Measurements from ENCODE around the gene RRM1. TPM values are rescaled to one million over a fixed set of nuclear protein-coding genes. Genes with fewer than 3 reads are reported as not detected.

Gene RRM1
- total RNA-seq, 1 experiment from 2014 or later: 136 TPM

DNA sequence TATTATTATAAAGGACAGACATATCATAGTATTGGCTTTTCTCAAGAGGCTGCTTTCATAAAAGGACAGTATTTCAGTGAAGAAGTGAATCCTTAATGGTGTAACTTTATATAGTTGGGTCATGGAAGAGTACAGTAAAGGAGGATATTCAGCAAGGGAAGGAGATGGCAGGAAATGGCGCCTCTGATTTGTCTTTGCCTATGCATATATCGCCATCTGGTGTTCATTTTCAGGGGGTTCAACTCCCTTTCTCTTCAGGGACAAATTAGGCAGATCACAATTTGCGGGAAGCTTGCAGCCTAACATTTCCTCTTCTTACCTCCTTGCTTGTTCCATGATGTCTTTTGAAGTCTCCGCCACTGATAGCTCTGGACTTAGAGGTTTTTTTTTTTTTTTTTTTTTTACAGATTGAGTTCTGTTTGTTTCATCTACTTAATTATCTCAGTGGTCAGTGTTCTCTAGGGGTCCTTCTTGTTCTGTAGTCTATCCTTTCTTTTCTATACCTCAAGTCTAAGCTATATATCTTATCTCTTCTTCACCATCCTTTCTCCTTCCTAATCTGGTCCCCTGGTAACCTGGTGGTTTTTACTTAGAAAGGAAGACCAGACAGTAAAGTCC lies 21.8 kb upstream of the RRM1 start:
- Mint-ChIP-seq H3K36me3 (ENCODE audit: insufficient read depth, unreplicated experiment) (peaks cover 6% of the 10 kb centered on the region), H3K9me3 (ENCODE audit: unreplicated experiment) (no peaks in the 10 kb centered on the region), H3K4me1 (ENCODE audit: low read depth, unreplicated experiment) (no peaks in the 10 kb centered on the region), H3K27me3 (ENCODE audit: insufficient read depth, unreplicated experiment) (no peaks in the 10 kb centered on the region), H3K4me3 (ENCODE audit: unreplicated experiment) (no peak overlapping the region), H3K27ac (ENCODE audit: unreplicated experiment) (no peak overlapping the region)
- TF ChIP-seq, protein P1, sequence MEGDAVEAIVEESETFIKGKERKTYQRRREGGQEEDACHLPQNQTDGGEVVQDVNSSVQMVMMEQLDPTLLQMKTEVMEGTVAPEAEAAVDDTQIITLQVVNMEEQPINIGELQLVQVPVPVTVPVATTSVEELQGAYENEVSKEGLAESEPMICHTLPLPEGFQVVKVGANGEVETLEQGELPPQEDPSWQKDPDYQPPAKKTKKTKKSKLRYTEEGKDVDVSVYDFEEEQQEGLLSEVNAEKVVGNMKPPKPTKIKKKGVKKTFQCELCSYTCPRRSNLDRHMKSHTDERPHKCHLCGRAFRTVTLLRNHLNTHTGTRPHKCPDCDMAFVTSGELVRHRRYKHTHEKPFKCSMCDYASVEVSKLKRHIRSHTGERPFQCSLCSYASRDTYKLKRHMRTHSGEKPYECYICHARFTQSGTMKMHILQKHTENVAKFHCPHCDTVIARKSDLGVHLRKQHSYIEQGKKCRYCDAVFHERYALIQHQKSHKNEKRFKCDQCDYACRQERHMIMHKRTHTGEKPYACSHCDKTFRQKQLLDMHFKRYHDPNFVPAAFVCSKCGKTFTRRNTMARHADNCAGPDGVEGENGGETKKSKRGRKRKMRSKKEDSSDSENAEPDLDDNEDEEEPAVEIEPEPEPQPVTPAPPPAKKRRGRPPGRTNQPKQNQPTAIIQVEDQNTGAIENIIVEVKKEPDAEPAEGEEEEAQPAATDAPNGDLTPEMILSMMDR (IDR thresholded peaks at IDR 0.05; ENCODE audit: insufficient read depth in 1 of 2, low read depth in 1 of 2, low read length in 1 of 2, severe bottlenecking in 1 of 2, unreplicated experiment in 1 of 2): peak; percentile 69 to 92
- ChIA-PET POLR2A (interaction anchor here (0.6 to 1.5 kb wide), 3 partner anchors 162 to 231 kb away, joined by 4 read pairs; partner anchors contain the start of gene STIM1), CTCF (interaction anchor here (0.6 to 4.1 kb wide), 15 partner anchors 18 to 266 kb away, joined by 3 to 81 read pairs (median 4); partner anchors contain the start of genes PGAP2, RHOG and STIM1)
- Histone ChIP-seq H3K9me3 (no peaks in the 10 kb centered on the region), H3K36me3 (ENCODE audit: control insufficient read depth, insufficient read depth, low read length) (no peaks in the 10 kb centered on the region), H3K27me3 (replicated peaks; ENCODE audit: control insufficient read depth, insufficient read depth, low read length) (no peaks in the 10 kb centered on the region), H3K4me3 (ENCODE audit: low read depth, low read length) (no peak overlapping the region), H3K4me1 (no peaks in the 10 kb centered on the region)
- BruUV-seq (replicated peaks): no TSS peak
- intact Hi-C loops (cut with micrococcal nuclease; ENCODE audit: unreplicated experiment): loop anchor here (1.0 to 10.0 kb wide), 7 partner anchors 54 to 264 kb away; partner anchors contain the start of gene PGAP2
- DNase-seq: peak; percentile 63 to 76

DNA sequence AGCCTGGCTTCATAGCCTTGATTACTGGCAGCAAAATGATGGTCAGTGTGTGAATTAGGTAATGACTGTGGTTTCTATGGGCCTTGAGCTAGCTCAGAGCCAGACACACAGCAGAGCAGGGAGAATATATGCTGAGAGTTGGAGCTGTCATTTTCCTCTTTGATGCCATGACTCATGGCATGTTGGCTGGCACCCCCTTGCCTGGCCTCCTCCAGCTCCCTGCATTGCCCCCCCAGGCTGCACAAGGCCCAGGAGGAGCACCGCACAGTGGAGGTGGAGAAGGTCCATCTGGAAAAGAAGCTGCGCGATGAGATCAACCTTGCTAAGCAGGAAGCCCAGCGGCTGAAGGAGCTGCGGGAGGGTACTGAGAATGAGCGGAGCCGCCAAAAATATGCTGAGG lies 20.3 kb upstream of the RRM1 start:
- TF ChIP-seq, protein P1 (IDR thresholded peaks at IDR 0.05; ENCODE audit: insufficient read depth in 1 of 2, low read depth in 1 of 2, low read length in 1 of 2, severe bottlenecking in 1 of 2, unreplicated experiment in 1 of 2): no peak
- no peak overlapping the region for H3K4me3 ChIP-seq (ENCODE audit: low read depth, low read length)
- no peak overlapping the region for H3K27ac Mint-ChIP-seq (ENCODE audit: unreplicated experiment)
- no peaks in the 10 kb centered on the region for H3K4me1 Mint-ChIP-seq (ENCODE audit: low read depth, unreplicated experiment)
- no peaks in the 10 kb centered on the region for H3K36me3 ChIP-seq (ENCODE audit: control insufficient read depth, insufficient read depth, low read length)
- no peaks in the 10 kb centered on the region for H3K27me3 Mint-ChIP-seq (ENCODE audit: insufficient read depth, unreplicated experiment)
- H3K9me3 Mint-ChIP-seq (ENCODE audit: unreplicated experiment): no peaks in the 10 kb centered on the region
- no peak for DNase-seq
- CTCF ChIA-PET: interaction anchor here (0.8 to 4.1 kb wide), 3 partner anchors 219 to 266 kb away, joined by 3 to 81 read pairs (median 80); partner anchors contain the start of gene STIM1
- H3K9me3 ChIP-seq: no peaks in the 10 kb centered on the region
- no TSS peak for BruUV-seq (replicated peaks)
- H3K36me3 Mint-ChIP-seq (ENCODE audit: insufficient read depth, unreplicated experiment): peaks cover 6% of the 10 kb centered on the region
- POLR2A ChIA-PET: interaction anchor here (0.6 kb wide), 1 partner anchor 74 kb away, joined by 3 read pairs; no protein-coding TSS in a partner anchor
- H3K4me1 ChIP-seq: no peaks in the 10 kb centered on the region
- H3K27me3 ChIP-seq (replicated peaks; ENCODE audit: control insufficient read depth, insufficient read depth, low read length): no peaks in the 10 kb centered on the region
- H3K4me3 Mint-ChIP-seq (ENCODE audit: unreplicated experiment): no peak overlapping the region
- intact Hi-C loops (cut with micrococcal nuclease; ENCODE audit: unreplicated experiment): loop anchor here (10.0 kb wide), 2 partner anchors 119 to 149 kb away; no protein-coding TSS in a partner anchor

DNA sequence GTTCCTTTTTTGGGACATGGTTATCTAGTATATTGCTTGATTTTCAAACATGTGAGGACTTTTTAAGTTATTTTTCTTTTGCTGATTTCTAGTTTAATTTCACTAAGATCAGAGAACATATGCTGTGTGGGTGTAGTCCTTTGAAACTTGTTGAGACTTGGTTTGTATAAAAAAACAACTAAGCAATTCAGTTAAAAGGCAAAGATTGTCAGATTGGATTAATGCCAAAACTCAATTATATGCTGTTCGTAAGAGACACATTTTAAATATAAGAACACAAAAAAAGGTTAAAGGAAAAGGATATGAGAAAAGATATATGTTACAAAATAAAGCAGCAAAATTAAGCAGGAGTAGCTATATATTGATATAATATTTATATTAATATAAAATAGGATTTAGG lies 17.8 kb upstream of the RRM1 start:
- Histone ChIP-seq H3K36me3 (ENCODE audit: control insufficient read depth, insufficient read depth, low read length) (no peaks in the 10 kb centered on the region), H3K4me1 (no peaks in the 10 kb centered on the region), H3K27me3 (replicated peaks; ENCODE audit: control insufficient read depth, insufficient read depth, low read length) (no peaks in the 10 kb centered on the region), H3K9me3 (no peaks in the 10 kb centered on the region), H3K4me3 (ENCODE audit: low read depth, low read length) (no peak overlapping the region)
- Mint-ChIP-seq H3K27me3 (ENCODE audit: insufficient read depth, unreplicated experiment) (no peaks in the 10 kb centered on the region), H3K4me3 (ENCODE audit: unreplicated experiment) (no peak overlapping the region), H3K9me3 (ENCODE audit: unreplicated experiment) (no peaks in the 10 kb centered on the region), H3K36me3 (ENCODE audit: insufficient read depth, unreplicated experiment) (peaks cover 6% of the 10 kb centered on the region), H3K27ac (ENCODE audit: unreplicated experiment) (no peak overlapping the region), H3K4me1 (ENCODE audit: low read depth, unreplicated experiment) (no peaks in the 10 kb centered on the region)
- ChIA-PET CTCF (no interaction called here), POLR2A (no interaction called here)
- DNase-seq: no peak
- no TSS peak for BruUV-seq (replicated peaks)
- intact Hi-C loops (cut with micrococcal nuclease; ENCODE audit: unreplicated experiment): loop anchor here (10.0 kb wide), 2 partner anchors 122 to 152 kb away; no protein-coding TSS in a partner anchor
- TF ChIP-seq, protein P1 (IDR thresholded peaks at IDR 0.05; ENCODE audit: insufficient read depth in 1 of 2, low read depth in 1 of 2, low read length in 1 of 2, severe bottlenecking in 1 of 2, unreplicated experiment in 1 of 2): no peak
